Fibroblast of villous mesenchyme (primary cell): ENCODE data around the gene INPP5J. TPM values are rescaled to one million over a fixed set of nuclear protein-coding genes. Genes with fewer than 3 reads are reported as not detected.

ENCODE experiments used
- DNase-seq: peaks from one replicate; pipeline ENCODE4 v3.0.0-alpha.2; 2010; ENCODE audit warnings: low read depth
- H3K4me3 ChIP-seq: 2 replicates; pipeline ENCODE4 v1.5.1; 2011; ENCODE audit warnings: low read depth, mild to moderate bottlenecking, low read length
- CTCF ChIP-seq: IDR thresholded peaks from 2 replicates; pipeline ENCODE4 v1.5.1; 2012; ENCODE audit warnings: low read depth, mild to moderate bottlenecking, low read length; ENCODE audit not compliant: insufficient read depth
- total RNA-seq: library from RNA; depleted of rRNA; stranded (reverse); fragments of >200 nt; gene quantifications from 2 replicates; pipeline ENCODE4 v1.2.3, GENCODE V29; 2012

The INPP5J gene
- total RNA-seq, 1 donor = 0.43 TPM

- no peak for DNase-seq
- no peak overlapping the region for H3K4me3 ChIP-seq
- no peak for TF ChIP-seq CTCF
These were observed 5.4 kb downstream of the INPP5J start for GRCh38 chr22:31128156-31128555.

- no peak for DNase-seq
- no peak overlapping the region for H3K4me3 ChIP-seq
- no peak for TF ChIP-seq CTCF
These were observed 8.1 kb downstream of the INPP5J start for GRCh38 chr22:31130873-31131272.

GRCh38 chr22:31133911-31134310, 11.1 kb downstream of the INPP5J start:
- TF ChIP-seq CTCF = no peak
- DNase-seq = no peak
- no peak overlapping the region for H3K4me3 ChIP-seq

GRCh38 chr22:31134688-31135087, 11.9 kb downstream of the INPP5J start:
- no peak for DNase-seq
- TF ChIP-seq CTCF = no peak
- H3K4me3 ChIP-seq = no peak overlapping the region

GRCh38 chr22:31135706-31136105, 12.9 kb downstream of the INPP5J start:
- no peak for DNase-seq
- no peak overlapping the region for H3K4me3 ChIP-seq
- TF ChIP-seq CTCF = no peak

GRCh38 chr22:31136155-31136554, 13.4 kb downstream of the INPP5J start:
- TF ChIP-seq CTCF = no peak
- DNase-seq = no peak
- no peak overlapping the region for H3K4me3 ChIP-seq

- TF ChIP-seq CTCF = no peak
- H3K4me3 ChIP-seq = no peak overlapping the region
- no peak for DNase-seq
These were observed 13.9 kb downstream of the INPP5J start for GRCh38 chr22:31136711-31137110.
